NB4 (cell line): ENCODE data around the gene GPR108.
A peak's percentile ranks its signal among the peaks of the same experiment; 100 is the strongest.

ENCODE experiments used
- DNase-seq: peaks from one replicate; pipeline ENCODE4 v3.0.0; 2010; ENCODE audit warnings: low read depth
- H3K4me3 ChIP-seq: one replicate; pipeline ENCODE4 v1.5.1; 2011; ENCODE audit warnings: mild to moderate bottlenecking, low read depth, low read length, moderate library complexity
- MYC ChIP-seq: IDR thresholded peaks from 2 replicates; pipeline ENCODE4 v1.6.1; 2011; ENCODE audit warnings: low read depth, low read length
- POLR2A ChIP-seq: IDR thresholded peaks from 2 replicates; pipeline ENCODE4 v1.6.1; 2011; ENCODE audit warnings: mild to moderate bottlenecking; ENCODE audit not compliant: insufficient read length; ENCODE audit errors: extremely low read depth
- TF ChIP-seq, protein P1 (sequence below): IDR thresholded peaks from one replicate; pipeline ENCODE4 v1.5.1; 2012; ENCODE audit warnings: low read depth, low read length
- TF ChIP-seq, protein P2 (sequence below): IDR thresholded peaks from 2 replicates; pipeline ENCODE4 v1.6.1; 2011; ENCODE audit warnings: low read depth, low read length

GPR108 gene

DNA sequence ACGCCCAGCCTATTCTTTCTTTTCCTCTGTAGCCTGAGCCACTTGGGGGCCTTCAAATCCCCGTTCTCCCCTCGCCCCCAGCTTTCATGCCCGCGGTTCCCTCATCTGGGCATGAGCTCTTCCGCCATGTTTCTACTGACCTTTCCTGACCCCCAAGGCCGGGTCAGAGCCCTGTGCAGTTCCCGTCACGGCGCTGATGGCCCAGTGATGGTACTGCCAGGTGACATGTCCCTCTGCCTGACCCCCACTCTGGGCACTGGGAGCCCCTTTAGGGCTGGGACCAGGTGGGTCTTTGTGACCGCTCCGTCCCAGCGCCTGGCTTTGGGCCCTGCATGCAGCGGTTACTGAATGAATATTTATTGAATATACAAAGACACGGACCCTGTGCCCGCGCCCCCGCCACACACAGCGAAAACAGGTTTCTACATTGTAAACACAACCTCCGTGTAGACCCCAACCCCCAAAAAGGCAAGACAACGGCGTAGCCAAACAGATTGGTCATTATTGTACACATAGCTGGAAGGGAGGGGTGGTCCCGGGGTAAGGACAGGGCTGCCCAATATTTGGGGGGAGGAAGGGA, 7.7 kb downstream of the GPR108 start:
- DNase-seq, result no peak
- TF ChIP-seq, protein P1, sequence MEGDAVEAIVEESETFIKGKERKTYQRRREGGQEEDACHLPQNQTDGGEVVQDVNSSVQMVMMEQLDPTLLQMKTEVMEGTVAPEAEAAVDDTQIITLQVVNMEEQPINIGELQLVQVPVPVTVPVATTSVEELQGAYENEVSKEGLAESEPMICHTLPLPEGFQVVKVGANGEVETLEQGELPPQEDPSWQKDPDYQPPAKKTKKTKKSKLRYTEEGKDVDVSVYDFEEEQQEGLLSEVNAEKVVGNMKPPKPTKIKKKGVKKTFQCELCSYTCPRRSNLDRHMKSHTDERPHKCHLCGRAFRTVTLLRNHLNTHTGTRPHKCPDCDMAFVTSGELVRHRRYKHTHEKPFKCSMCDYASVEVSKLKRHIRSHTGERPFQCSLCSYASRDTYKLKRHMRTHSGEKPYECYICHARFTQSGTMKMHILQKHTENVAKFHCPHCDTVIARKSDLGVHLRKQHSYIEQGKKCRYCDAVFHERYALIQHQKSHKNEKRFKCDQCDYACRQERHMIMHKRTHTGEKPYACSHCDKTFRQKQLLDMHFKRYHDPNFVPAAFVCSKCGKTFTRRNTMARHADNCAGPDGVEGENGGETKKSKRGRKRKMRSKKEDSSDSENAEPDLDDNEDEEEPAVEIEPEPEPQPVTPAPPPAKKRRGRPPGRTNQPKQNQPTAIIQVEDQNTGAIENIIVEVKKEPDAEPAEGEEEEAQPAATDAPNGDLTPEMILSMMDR, result no peak
- TF ChIP-seq MYC (no peak), POLR2A (no peak)
- TF ChIP-seq, protein P2, sequence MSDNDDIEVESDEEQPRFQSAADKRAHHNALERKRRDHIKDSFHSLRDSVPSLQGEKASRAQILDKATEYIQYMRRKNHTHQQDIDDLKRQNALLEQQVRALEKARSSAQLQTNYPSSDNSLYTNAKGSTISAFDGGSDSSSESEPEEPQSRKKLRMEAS, result no peak
- H3K4me3 ChIP-seq, result no peak overlapping the region

DNA sequence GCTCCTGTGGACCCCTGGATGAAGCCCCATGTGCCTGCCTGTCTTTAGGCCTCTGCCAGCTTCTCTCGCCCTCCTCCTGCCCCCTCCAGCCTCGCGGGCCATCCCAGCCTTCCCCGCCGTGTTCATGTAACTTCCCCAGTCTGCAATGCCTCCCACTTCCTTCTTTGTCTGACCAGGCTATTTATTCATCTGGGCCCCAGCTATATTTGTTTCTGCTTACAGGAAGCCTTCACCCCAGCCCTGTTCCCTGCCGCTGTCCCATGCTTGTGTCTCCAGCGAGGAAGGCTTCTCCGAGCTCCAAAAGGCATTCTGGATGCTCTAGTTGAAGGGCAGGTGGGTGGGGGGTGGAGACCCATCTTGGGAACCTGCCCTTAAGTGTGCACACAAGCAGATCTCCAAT, 9.0 kb downstream of the GPR108 start:
- DNase-seq, result peak; percentile 80
- 0 out of 2 replicates have a peak, but pooled peaks have one; percentile 39 for TF ChIP-seq MYC
- TF ChIP-seq, protein P2, result peak; percentile 62
- TF ChIP-seq, protein P1, result no peak
- no peak for TF ChIP-seq POLR2A
- no peak overlapping the region for H3K4me3 ChIP-seq

DNA sequence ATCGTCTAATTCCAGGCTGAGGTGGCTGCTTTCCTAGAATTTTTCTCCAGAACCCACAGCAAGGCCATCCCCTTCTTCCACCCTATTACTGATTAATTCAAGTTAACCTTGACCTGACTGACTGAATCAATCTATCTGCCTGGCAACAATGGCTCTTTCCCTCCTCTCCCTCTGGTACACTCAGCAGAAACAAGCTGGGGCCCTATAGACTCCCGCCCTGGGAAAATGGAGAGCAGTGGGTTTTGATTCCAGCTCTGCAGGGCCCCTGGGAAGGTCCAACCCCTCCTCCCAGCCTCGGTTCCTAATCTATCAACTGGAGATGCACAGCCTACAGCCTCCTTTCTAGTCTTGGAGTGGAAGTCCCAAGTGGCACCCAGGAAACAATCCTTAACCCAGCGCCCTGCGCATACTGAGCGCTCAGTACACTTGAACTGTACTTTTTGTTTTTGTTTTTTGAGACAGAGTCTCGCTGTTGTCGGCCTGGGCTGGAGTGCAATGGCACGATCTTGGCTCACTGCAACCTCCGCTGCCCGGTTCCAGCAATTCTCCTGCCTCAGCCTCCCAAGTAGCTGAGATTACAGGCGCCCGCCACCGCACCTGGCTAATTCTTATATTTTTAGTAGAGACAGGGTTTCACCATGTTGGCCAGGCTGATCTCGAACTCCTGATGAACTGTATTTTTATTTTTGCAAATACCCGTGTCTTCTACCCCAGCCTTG, 11.7 kb downstream of the GPR108 start:
- H3K4me3 ChIP-seq, result no peak overlapping the region
- TF ChIP-seq, protein P2, result no peak
- TF ChIP-seq MYC (no peak), POLR2A (no peak)
- TF ChIP-seq, protein P1, result no peak
- DNase-seq, result no peak

DNA sequence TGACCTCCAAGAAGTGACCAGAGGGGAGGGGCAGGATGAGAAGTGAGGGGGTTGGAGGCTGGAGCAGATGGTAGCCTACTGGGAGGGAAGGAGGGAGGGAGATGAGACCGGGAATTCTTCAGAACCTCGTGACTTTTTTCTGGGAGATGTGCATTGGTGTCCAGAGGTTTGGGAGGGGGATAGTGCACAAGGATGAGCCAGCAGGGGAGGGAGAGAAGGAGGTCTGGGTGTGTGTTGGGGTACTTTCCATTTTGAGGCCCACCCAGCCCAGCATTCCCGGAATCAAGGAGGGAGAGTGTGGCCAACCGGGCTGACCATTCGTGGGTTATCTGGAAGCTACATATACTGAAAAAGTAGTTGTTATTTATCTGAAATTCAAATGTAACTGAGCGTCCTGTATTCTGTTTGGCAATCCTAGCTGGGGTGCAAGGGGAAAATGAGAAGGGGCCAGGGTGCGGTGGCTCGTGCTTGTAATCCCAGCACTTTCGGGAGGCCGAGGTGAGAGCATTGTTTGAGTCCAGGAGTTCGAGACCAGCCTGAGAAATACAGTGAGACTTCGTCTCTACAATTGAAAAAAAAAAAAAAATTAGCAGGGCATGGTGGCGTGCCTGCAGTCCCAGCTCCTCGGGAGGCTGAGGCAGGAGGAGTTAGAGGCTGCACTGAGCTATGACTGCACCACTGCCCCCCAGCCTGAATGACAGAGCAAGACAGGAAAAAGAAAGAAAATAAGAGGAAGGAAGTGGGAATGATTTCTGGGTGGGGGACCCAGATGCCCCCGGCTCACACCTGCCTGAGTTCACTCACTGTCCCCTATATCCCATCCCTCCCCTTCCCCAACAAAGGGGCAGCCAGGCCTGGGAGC, 12.5 kb downstream of the GPR108 start:
- no peak for DNase-seq
- no peak overlapping the region for H3K4me3 ChIP-seq
- TF ChIP-seq MYC (no peak), POLR2A (no peak)
- TF ChIP-seq, protein P1, result no peak
- TF ChIP-seq, protein P2, result no peak

DNA sequence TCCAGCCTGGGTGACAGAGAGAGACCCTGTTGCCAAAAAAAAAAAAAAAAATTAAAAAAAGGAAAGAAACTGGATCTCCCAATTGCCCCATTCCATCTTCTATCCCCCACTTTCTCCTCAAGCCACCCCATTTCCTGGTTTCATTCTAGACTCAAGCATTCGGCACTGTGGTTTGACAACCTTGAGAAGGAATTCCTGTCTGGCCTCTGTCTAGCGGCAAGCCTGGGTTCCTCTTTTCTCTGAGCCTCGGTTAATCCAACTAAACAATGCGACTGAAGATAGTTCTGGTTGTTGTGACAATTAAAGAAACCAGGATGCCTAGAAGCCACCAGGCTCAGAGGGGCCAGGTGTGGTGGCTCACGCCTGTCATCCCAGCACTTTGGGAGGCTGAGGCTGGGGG, 13.6 kb downstream of the GPR108 start:
- TF ChIP-seq POLR2A, result no peak
- TF ChIP-seq, protein P1, result no peak
- TF ChIP-seq, protein P2, result no peak
- TF ChIP-seq MYC, result no peak
- DNase-seq, result peak; percentile 61
- H3K4me3 ChIP-seq, result no peak overlapping the region
